Measurements from ENCODE around the gene TNS3. TPM values are rescaled to one million over a fixed set of nuclear protein-coding genes. Genes with fewer than 3 reads are reported as not detected.

The TNS3 gene
- total RNA-seq, 1 experiment from 2014 or later = 9.5 TPM

DNA sequence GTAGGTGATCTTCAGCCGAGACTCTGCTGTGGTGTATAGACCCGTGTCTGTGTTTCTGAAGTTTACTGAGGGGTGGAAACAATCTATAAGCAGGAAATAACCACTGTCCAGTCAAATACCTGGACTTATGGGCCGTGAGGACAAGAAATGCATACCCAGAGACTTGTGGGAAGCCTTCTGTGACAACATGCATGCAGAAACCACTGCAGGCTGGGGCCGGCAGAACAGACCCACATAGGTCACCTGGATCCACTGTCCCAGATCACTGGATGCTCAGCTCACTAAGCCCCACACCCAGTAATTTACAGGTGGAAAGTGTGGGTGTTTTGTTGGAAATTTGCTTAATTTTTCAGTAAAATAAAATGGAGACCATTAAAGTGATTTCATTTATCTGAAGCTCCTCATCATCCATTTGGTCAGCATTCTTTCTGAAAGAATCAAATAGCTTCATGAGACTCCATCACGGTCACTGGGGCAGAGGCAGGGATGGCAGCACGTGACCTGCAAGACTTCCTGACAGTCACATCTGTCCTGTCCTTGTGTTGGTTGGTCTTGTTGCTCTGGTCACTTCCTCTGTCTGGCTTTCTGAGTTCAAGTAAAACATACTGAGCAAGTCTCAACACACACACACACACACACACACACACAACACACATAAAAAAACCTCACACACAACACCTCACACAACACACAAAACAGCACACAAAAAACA lies 108.3 kb downstream of the TNS3 start:
- Histone ChIP-seq H3K18ac (ENCODE audit: insufficient read length, low read depth, low read length) (no peak overlapping the region), H2BK12ac (ENCODE audit: insufficient read length, low read depth, low read length) (no peak overlapping the region), H4K20me1 (ENCODE audit: control insufficient read depth, insufficient read depth, insufficient read length) (no peaks in the 10 kb centered on the region), H3K27me3 (ENCODE audit: insufficient read depth, low read length) (no peaks in the 10 kb centered on the region; the same call in 1 of the 2 replicates), H4K8ac (replicated peaks; ENCODE audit: insufficient read length, low read depth, low read length) (no peak overlapping the region), H3K9ac (ENCODE audit: extremely low read depth, insufficient read length, low read length) (no peak overlapping the region), H2BK20ac (ENCODE audit: low read depth, low read length, poor library complexity, severe bottlenecking) (no peak overlapping the region), H3K56ac (ENCODE audit: insufficient read length, low read depth, low read length) (no peak overlapping the region), H3K23me2 (ENCODE audit: insufficient read length, low read depth, low read length, poor library complexity, severe bottlenecking) (no peaks in the 10 kb centered on the region), H3T11ph (ENCODE audit: low read length) (no peak overlapping the region), H3K4me2 (ENCODE audit: insufficient read depth, insufficient read length, low read length) (no peak overlapping the region), H3K14ac (ENCODE audit: insufficient read depth, low read length) (no peak overlapping the region), H4K5ac (ENCODE audit: insufficient read length, low read depth, low read length) (no peak overlapping the region), H3K79me1 (ENCODE audit: insufficient read depth, low read depth, low read length, poor library complexity, severe bottlenecking) (no peaks in the 10 kb centered on the region), H2BK5ac (ENCODE audit: insufficient read length, low read length) (no peak overlapping the region), H3K27ac (ENCODE audit: insufficient read length, low read depth, low read length) (no peak overlapping the region), H3K4me1 (ENCODE audit: insufficient read depth, low read length) (peaks cover 16% of the 10 kb centered on the region; the same call in 1 of the 2 replicates), H3K4ac (ENCODE audit: low read depth, low read length) (no peak overlapping the region), H2BK15ac (ENCODE audit: low read depth, low read length) (no peak overlapping the region), H2BK120ac (ENCODE audit: low read depth, low read length, poor library complexity, severe bottlenecking) (no peak overlapping the region), H4K91ac (ENCODE audit: insufficient read length, low read depth, low read length) (no peak overlapping the region), H3K9me3 (ENCODE audit: control insufficient read depth, low read depth, low read length) (no peaks in the 10 kb centered on the region), H2AFZ (ENCODE audit: low read length) (no peak overlapping the region), H3K79me2 (ENCODE audit: insufficient read depth, low read length) (no peaks in the 10 kb centered on the region), H3K23ac (ENCODE audit: insufficient read length, low read depth, low read length) (no peak overlapping the region), H2AK5ac (ENCODE audit: insufficient read length, low read length) (no peak overlapping the region)
- TF ChIP-seq, protein P1, sequence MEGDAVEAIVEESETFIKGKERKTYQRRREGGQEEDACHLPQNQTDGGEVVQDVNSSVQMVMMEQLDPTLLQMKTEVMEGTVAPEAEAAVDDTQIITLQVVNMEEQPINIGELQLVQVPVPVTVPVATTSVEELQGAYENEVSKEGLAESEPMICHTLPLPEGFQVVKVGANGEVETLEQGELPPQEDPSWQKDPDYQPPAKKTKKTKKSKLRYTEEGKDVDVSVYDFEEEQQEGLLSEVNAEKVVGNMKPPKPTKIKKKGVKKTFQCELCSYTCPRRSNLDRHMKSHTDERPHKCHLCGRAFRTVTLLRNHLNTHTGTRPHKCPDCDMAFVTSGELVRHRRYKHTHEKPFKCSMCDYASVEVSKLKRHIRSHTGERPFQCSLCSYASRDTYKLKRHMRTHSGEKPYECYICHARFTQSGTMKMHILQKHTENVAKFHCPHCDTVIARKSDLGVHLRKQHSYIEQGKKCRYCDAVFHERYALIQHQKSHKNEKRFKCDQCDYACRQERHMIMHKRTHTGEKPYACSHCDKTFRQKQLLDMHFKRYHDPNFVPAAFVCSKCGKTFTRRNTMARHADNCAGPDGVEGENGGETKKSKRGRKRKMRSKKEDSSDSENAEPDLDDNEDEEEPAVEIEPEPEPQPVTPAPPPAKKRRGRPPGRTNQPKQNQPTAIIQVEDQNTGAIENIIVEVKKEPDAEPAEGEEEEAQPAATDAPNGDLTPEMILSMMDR (conservative IDR thresholded peaks at IDR 0.05) = no peak
- Mint-ChIP-seq H3K9me3 (peaks cover 0 to under 1% of the 10 kb centered on the region in 2 experiments; a peak in 1 of 5 replicates), H3K27ac (no peak overlapping the region), H3K4me1 (peaks cover 20 to 21% of the 10 kb centered on the region in 2 experiments), H3K4me3 (no peak overlapping the region), H3K36me3 (ENCODE audit: insufficient read depth in 1 of 3, low read depth in 3 of 3) (no peaks in the 10 kb centered on the region), H3K27me3 (ENCODE audit: low read depth) (peaks cover 46% of the 10 kb centered on the region)
- no CpG with 5 or more reads among the region's 6 CpGs for WGBS (ENCODE audit: extremely low coverage, insufficient read length, low lambda C conversion rate)
- DNase-seq = no peak
